ENCODE data around the gene SLC17A1. TPM values are rescaled to one million over a fixed set of nuclear protein-coding genes. Genes with fewer than 3 reads are reported as not detected.

SLC17A1 gene
- total RNA-seq, 1 donor from 2014 or later = not detected

GRCh38 chr6:25756382-25757363 lies 75.2 kb downstream of the SLC17A1 start:
- Mint-ChIP-seq H3K27ac (no peak overlapping the region), H3K27me3 (ENCODE audit: low read depth) (peaks cover 23% of the 10 kb centered on the region), H3K9me3 (no peaks in the 10 kb centered on the region), H3K36me3 (no peaks in the 10 kb centered on the region), H3K4me3 (no peak overlapping the region), H3K4me1 (no peaks in the 10 kb centered on the region)
- no peak for TF ChIP-seq CTCF (IDR thresholded peaks at IDR 0.05; ENCODE audit: unreplicated experiment)
- no peak for DNase-seq (ENCODE audit: low spot score in 2 of 2, unreplicated experiment in 2 of 2)

DNA sequence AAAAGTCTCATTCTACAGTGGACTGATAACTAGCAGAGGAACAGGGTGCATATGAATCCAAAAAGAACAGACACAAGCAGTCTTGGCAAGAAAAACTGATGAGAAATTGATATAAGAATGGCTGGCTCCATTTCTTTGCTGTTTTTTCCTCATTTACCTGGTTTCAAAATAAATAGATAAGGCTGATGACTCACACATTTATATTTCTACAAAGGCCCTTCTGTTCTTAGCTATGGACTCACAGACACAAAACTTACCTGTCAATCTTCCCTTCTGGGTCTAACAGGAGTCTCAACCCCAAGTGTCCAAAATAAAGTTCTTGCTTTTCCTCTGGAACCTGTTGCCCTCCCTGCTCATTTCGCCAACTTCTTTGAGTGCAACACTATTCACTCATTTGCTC lies 76.4 kb downstream of the SLC17A1 start:
- DNase-seq (ENCODE audit: low spot score in 2 of 2, unreplicated experiment in 2 of 2) = no peak
- TF ChIP-seq CTCF (IDR thresholded peaks at IDR 0.05; ENCODE audit: unreplicated experiment) = no peak
- Mint-ChIP-seq H3K36me3 (no peaks in the 10 kb centered on the region), H3K27ac (no peak overlapping the region), H3K9me3 (no peaks in the 10 kb centered on the region), H3K27me3 (ENCODE audit: low read depth) (peaks cover 23% of the 10 kb centered on the region), H3K4me3 (no peak overlapping the region), H3K4me1 (no peaks in the 10 kb centered on the region)

DNA sequence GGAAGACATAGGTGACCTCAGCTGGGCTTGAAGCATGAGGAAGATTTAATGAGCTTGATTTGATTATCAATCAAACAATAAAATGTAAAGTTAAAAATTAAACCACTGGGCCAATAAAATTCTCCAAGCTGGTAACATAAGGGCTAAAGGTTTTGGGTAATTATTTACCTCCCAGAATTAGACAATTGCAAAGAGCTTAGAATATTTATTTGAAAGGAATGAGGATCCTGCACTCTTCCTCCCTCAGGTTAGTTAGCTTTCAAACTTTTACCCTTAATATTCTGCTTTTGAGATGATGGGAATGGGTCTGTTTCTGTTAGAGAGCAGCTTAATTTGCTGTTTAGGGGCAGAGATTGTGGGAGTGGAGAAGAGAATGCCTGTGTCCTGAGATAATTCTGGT lies 77.3 kb downstream of the SLC17A1 start, which contains the start of gene SLC17A4:
Gene SLC17A4, plus strand, starts transcription at position 208 of the 400 bp plus-strand sequence. CDS start 7,221 bp downstream, outside the sequence.
- TF ChIP-seq CTCF (IDR thresholded peaks at IDR 0.05; ENCODE audit: unreplicated experiment) = no peak
- Mint-ChIP-seq H3K36me3 (no peaks in the 10 kb centered on the region), H3K4me1 (no peaks in the 10 kb centered on the region), H3K27me3 (ENCODE audit: low read depth) (peaks cover 23% of the 10 kb centered on the region), H3K4me3 (no peak within 1 kb of the TSS), H3K9me3 (no peaks in the 10 kb centered on the region), H3K27ac (no peak within 1 kb of the TSS)
- DNase-seq (ENCODE audit: low spot score in 2 of 2, unreplicated experiment in 2 of 2) = no peak

DNA sequence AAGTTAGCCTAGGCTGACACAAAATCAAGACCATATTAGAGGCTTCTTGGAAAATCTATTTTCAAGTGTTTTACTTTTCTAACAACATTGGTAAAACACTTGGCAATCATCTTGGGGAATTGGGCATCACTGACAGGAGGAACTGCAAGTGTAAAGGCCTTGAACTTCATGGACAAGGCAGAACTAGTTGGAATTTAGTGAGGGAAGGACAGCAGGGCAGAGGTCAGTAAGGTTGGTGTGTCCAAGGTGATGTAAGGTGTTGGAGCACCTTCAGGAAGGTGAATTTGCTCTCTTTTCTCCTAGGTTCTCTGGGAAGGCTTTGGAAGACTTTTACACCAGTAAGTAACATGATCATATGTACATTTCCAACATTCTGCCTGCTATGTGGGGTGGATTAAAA lies 78.8 kb downstream of the SLC17A1 start:
- Mint-ChIP-seq H3K4me3 (no peak overlapping the region), H3K4me1 (peaks cover 9% of the 10 kb centered on the region), H3K27me3 (ENCODE audit: low read depth) (peaks cover 16% of the 10 kb centered on the region), H3K27ac (no peak overlapping the region), H3K36me3 (no peaks in the 10 kb centered on the region), H3K9me3 (no peaks in the 10 kb centered on the region)
- no peak for TF ChIP-seq CTCF (IDR thresholded peaks at IDR 0.05; ENCODE audit: unreplicated experiment)
- DNase-seq (ENCODE audit: low spot score in 2 of 2, unreplicated experiment in 2 of 2) = no peak

GRCh38 chr6:25750906-25751305 lies 80.9 kb downstream of the SLC17A1 start:
- no peak overlapping the region for H3K27ac Mint-ChIP-seq
- H3K4me1 Mint-ChIP-seq = peaks cover 13% of the 10 kb centered on the region
- H3K9me3 Mint-ChIP-seq = peaks cover 4% of the 10 kb centered on the region
- H3K4me3 Mint-ChIP-seq = no peak overlapping the region
- peaks cover 8% of the 10 kb centered on the region for H3K27me3 Mint-ChIP-seq (ENCODE audit: low read depth)
- TF ChIP-seq CTCF (IDR thresholded peaks at IDR 0.05; ENCODE audit: unreplicated experiment) = no peak
- H3K36me3 Mint-ChIP-seq = no peaks in the 10 kb centered on the region
- no peak for DNase-seq (ENCODE audit: low spot score in 2 of 2, unreplicated experiment in 2 of 2)
